Measurements from ENCODE around the gene OSCAR.

- TF ChIP-seq REST (IDR thresholded peaks at IDR 0.05; ENCODE audit: insufficient read depth in 1 of 2, low read depth in 2 of 2, low read length in 2 of 2) (no peak), POLR2AphosphoS5 (IDR thresholded peaks at IDR 0.05; ENCODE audit: low read depth, low read length) (no peak), TAF1 (IDR thresholded peaks at IDR 0.05; ENCODE audit: borderline replicate concordance, insufficient read depth, low read length) (no peak), SIN3A (IDR thresholded peaks at IDR 0.05; ENCODE audit: borderline replicate concordance, insufficient read depth, low read length) (no peak)
Observed at GRCh38 chr19:54047616-54048015, 53.0 kb downstream of the OSCAR start.
